Mesenchymal stem cell (in vitro differentiated cells and primary cell): Measurements from ENCODE around the gene WDR5.

Experiments used
- DNase-seq: peaks from one replicate; pipeline ENCODE4 v3.0.0-alpha.2; 2013
- H2AFZ ChIP-seq: one replicate; pipeline ENCODE4 v1.6.1; 2013; ENCODE audit warnings: low read depth, mild to moderate bottlenecking, control low read depth, inconsistent platforms, low read length, moderate library complexity
- H2AK5ac ChIP-seq: 2 replicates; pipeline ENCODE4 v1.6.1; 2013; ENCODE audit warnings: low read length, moderate library complexity, mild to moderate bottlenecking, inconsistent platforms; ENCODE audit not compliant: severe bottlenecking
- H2BK120ac ChIP-seq: one replicate; pipeline ENCODE4 v1.6.1; 2013; ENCODE audit warnings: low read depth, mild to moderate bottlenecking, inconsistent platforms, low read length, moderate library complexity
- H2BK12ac ChIP-seq, 2 experiments: one replicate each; pipeline ENCODE4 v1.6.1; 2013; ENCODE audit warnings: inconsistent platforms in 2 of 2, low read length in 2 of 2, mild to moderate bottlenecking in 2 of 2, moderate library complexity in 2 of 2, control low read depth in 1 of 2
- H2BK15ac ChIP-seq: one replicate; pipeline ENCODE4 v1.6.1; 2013; ENCODE audit warnings: mild to moderate bottlenecking, low read depth, inconsistent platforms; ENCODE audit not compliant: poor library complexity, severe bottlenecking
- H2BK5ac ChIP-seq: 2 replicates; pipeline ENCODE4 v1.6.1; 2013; ENCODE audit warnings: low read depth, mild to moderate bottlenecking, low read length, control low read depth, inconsistent platforms; ENCODE audit not compliant: poor library complexity, severe bottlenecking
- H3K14ac ChIP-seq, 2 experiments: one replicate each; pipeline ENCODE4 v1.6.1; 2013; ENCODE audit warnings: inconsistent platforms in 2 of 2, low read length in 2 of 2, control low read depth in 1 of 2, mild to moderate bottlenecking in 1 of 2, moderate library complexity in 1 of 2
- H3K18ac ChIP-seq, 2 experiments: one replicate each; pipeline ENCODE4 v1.6.1; 2013; ENCODE audit warnings: inconsistent platforms in 2 of 2, low read length in 2 of 2, control low read depth in 1 of 2, low read depth in 1 of 2, mild to moderate bottlenecking in 1 of 2
- H3K23ac ChIP-seq, 2 experiments: one replicate each; pipeline ENCODE4 v1.6.1; 2013; ENCODE audit warnings: inconsistent platforms in 2 of 2, low read length in 2 of 2, mild to moderate bottlenecking in 2 of 2, moderate library complexity in 2 of 2, control low read depth in 1 of 2
- H3K27ac ChIP-seq: 2 replicates; pipeline ENCODE4 v1.5.1; 2013; ENCODE audit warnings: mild to moderate bottlenecking, moderate library complexity, low read length, control low read depth, inconsistent platforms; ENCODE audit not compliant: poor library complexity, severe bottlenecking
- H3K27me3 ChIP-seq, 2 experiments: 2 replicates each; pipeline versions ENCODE4 v1.6.1 to v1.7.0; 2013; ENCODE audit warnings: low read length in 2 of 2, mild to moderate bottlenecking in 2 of 2, moderate library complexity in 2 of 2, control low read depth in 1 of 2, inconsistent platforms in 1 of 2; ENCODE audit not compliant: control insufficient read depth in 1 of 2, insufficient read depth in 1 of 2
- H3K36me3 ChIP-seq, 2 experiments: 2 replicates each; pipeline versions ENCODE4 v1.6.1 to v1.7.0; 2013; ENCODE audit warnings: low read length in 2 of 2, control low read depth in 1 of 2, inconsistent platforms in 1 of 2, low read depth in 1 of 2, mild to moderate bottlenecking in 1 of 2; ENCODE audit not compliant: insufficient read depth in 2 of 2, control insufficient read depth in 1 of 2
- H3K4ac ChIP-seq, 2 experiments: one replicate each; pipeline ENCODE4 v1.6.1; 2013; ENCODE audit warnings: inconsistent platforms in 2 of 2, low read length in 2 of 2, mild to moderate bottlenecking in 2 of 2, moderate library complexity in 2 of 2, control low read depth in 1 of 2, low read depth in 1 of 2
- H3K4me1 ChIP-seq: 2 replicates; pipeline ENCODE4 v1.6.1; 2013; ENCODE audit warnings: low read depth, low read length, control low read depth; ENCODE audit not compliant: control insufficient read depth, insufficient read depth
- H3K4me2 ChIP-seq: 2 replicates; pipeline ENCODE4 v1.6.1; 2013; ENCODE audit warnings: low read length, mild to moderate bottlenecking, inconsistent platforms; ENCODE audit not compliant: poor library complexity, severe bottlenecking
- H3K4me3 ChIP-seq, 2 experiments: 2 replicates each; pipeline versions ENCODE4 v1.5.1 to v1.7.0; 2013; ENCODE audit warnings: low read length in 2 of 2, mild to moderate bottlenecking in 2 of 2, control low read depth in 1 of 2, low read depth in 1 of 2; ENCODE audit not compliant: insufficient read depth in 1 of 2
- H3K79me1 ChIP-seq: replicated peaks from 2 replicates; pipeline ENCODE4 v1.6.1; 2013; ENCODE audit warnings: mild to moderate bottlenecking, control low read depth, low read length, inconsistent platforms; ENCODE audit not compliant: poor library complexity, severe bottlenecking
- H3K9ac ChIP-seq: 2 replicates; pipeline ENCODE4 v1.7.0; 2013; ENCODE audit warnings: mild to moderate bottlenecking, low read length, moderate library complexity
- H3K9me3 ChIP-seq: 2 replicates; pipeline ENCODE4 v1.7.0; 2013; ENCODE audit warnings: mild to moderate bottlenecking, low read length; ENCODE audit not compliant: control insufficient read depth
- H4K8ac ChIP-seq: one replicate; pipeline ENCODE4 v1.6.1; 2013; ENCODE audit warnings: inconsistent platforms, mild to moderate bottlenecking, low read length, moderate library complexity
- H4K91ac ChIP-seq: one replicate; pipeline ENCODE4 v1.6.1; 2013; ENCODE audit warnings: mild to moderate bottlenecking, low read length, inconsistent platforms
- WGBS: methylation state at CpG from one replicate; pipeline ENCODE4 v1.1.7; 2013; ENCODE audit warnings: mixed read lengths; 5-methylcytosine and 5-hydroxymethylcytosine counted together

The WDR5 gene

DNA sequence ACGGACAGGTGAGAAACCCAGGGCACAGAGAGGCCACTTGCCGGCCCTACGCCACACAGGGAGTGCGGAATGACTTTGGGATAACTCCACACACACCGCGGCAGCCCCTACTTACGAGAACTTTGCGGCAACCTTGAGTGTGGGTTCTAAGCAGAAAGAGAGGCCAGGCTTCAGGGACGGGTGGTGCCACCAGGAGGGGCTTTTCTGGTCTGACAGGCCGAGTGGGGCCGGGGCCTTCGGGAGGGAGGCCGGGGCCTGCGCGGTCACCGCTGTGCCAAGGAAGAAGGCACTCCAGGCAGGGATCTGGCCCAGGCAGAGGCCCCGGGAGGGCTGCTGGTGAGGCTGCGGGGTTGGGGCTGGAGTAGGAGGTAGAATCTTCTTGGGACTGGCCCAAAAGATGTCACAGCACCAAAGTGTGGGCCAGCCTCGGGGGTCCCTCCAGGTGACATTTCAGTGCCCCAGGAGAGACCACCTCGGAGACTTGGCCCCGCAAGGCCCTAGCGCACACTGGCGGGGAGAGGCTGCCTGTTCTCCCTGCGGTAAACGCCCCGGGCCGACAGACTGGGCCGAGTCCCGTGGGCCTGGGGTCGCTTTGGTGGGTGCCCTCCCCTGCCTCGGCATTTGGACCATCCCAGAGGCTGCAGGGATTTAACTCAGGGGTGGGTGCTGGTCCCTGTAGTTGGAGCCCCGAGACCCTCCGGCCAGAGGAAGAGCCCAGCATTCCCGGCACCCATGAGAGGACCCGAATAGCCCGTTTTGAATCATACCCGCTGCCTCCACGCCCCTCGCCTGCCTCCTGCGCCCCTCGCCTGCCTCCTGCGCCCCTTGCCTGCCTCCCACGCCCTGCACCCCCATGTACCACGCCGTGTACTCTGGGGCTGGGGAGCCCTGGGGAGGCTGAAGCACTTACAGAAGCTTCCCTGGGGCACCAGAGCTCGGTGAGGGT is 37.5 kb downstream of the WDR5 start:
- no peak overlapping the region for H2AFZ ChIP-seq
- no peak for DNase-seq
- peaks cover 42% of the 10 kb centered on the region for H3K4me1 ChIP-seq
- H3K4me3 ChIP-seq, result no peak overlapping the region
- no peak overlapping the region for H3K9ac ChIP-seq
- peaks cover 8 to 38% of the 10 kb centered on the region in 2 experiments for H3K27me3 ChIP-seq
- H2BK120ac ChIP-seq, result peak overlapping the region; percentile 67
- peak overlapping the region; percentile 88 for H4K91ac ChIP-seq
- H3K79me1 ChIP-seq, result no peaks in the 10 kb centered on the region
- H2AK5ac ChIP-seq, result no peak overlapping the region
- no peaks in the 10 kb centered on the region for H3K36me3 ChIP-seq
- peak overlapping the region; percentile 12 to 97 for H2BK12ac ChIP-seq
- H3K9me3 ChIP-seq, result no peaks in the 10 kb centered on the region
- H2BK15ac ChIP-seq, result peak overlapping the region; percentile 93
- peak overlapping the region in 1 of 2 experiments; percentile 72 for H3K14ac ChIP-seq
- no peak overlapping the region for H3K23ac ChIP-seq
- WGBS, result 94% methylated on average over 46 of the region's 46 CpGs
- no peak overlapping the region for H3K27ac ChIP-seq
- peak overlapping the region; percentile 45 to 75 for H3K18ac ChIP-seq
- peak overlapping the region; percentile 70 to 77 for H3K4ac ChIP-seq
- H3K4me2 ChIP-seq, result no peak overlapping the region
- peak overlapping the region; percentile 75 for H4K8ac ChIP-seq
- no peak overlapping the region for H2BK5ac ChIP-seq

DNA sequence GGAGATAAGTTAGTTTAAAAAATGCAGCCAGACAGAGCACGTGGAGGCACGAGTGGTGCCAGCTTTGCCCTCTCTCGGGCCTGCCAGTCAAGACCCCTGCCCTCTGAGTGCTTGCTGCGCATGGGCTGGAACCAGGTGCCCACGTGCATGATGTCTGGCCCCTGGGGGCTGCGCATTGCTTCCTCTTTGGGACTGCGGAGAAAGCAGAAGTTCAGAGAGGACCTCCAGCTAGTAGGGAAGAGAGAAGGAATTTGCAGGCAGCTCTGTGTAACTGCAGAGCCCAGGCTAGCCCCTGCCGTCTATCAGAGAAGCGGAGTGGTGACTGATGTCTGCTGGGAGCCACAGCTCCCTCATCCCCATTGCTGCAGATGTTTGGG is 38.2 kb downstream of the WDR5 start:
- 82% methylated on average over 9 of the region's 9 CpGs for WGBS
- H4K8ac ChIP-seq, result peak overlapping the region; percentile 64
- DNase-seq, result no peak

DNA sequence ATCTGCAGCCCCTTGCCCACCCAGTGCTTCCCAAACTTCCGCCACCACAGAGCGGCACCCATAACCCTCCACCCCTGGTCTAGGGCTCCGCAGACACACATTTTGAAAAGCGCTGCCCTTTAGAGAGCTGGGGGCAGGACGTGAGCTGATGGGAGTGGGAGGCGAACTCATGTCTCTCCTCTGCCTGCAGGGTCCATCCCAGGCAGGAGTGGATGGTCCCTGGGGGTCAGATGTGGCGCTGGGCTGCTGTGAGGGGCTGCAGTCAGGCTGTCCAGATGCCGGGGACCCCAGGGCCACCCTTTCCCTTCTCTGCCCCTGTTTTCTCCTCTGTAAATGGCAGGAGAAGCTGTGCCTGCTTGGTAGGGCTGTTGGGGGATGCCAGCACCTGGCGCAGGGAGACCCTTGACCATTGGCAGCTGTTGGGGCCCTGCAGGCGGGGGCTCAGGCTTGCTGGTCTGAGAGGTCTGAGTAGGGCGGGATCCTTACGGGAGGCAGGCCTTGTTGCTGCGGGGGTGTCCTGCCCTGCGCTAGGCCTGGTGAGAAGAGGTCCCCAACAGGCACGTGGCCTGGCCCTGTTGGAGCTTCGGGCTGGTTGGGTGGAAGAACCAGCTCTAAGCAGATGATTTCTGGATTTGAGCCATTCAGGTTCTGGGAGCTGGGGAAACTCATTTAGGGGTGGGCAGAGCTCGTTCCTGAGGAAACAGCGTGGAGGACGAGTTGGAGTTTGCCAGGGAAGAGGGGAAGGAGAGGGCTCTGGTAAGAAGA is 38.8 kb downstream of the WDR5 start:
- H4K8ac ChIP-seq, result peak overlapping the region; percentile 80
- H3K14ac ChIP-seq, result peak overlapping the region in 1 of 2 experiments; percentile 97
- no peak overlapping the region for H3K23ac ChIP-seq
- DNase-seq, result no peak
- no peaks in the 10 kb centered on the region for H3K79me1 ChIP-seq
- H3K36me3 ChIP-seq, result no peaks in the 10 kb centered on the region
- H3K27me3 ChIP-seq, result peaks cover 8 to 48% of the 10 kb centered on the region in 2 experiments
- peak overlapping the region; percentile 74 for H2BK120ac ChIP-seq
- peak overlapping the region in 1 of 2 experiments; percentile 0 for H3K4me3 ChIP-seq
- H3K18ac ChIP-seq, result peak overlapping the region; percentile 77 to 89
- H4K91ac ChIP-seq, result peak overlapping the region; percentile 88
- H3K4me2 ChIP-seq, result no peak overlapping the region
- H3K27ac ChIP-seq, result no peak overlapping the region
- peak overlapping the region; percentile 81 to 86 for H3K4ac ChIP-seq
- peak overlapping the region in 1 of 2 experiments; percentile 97 for H2BK12ac ChIP-seq
- H2AK5ac ChIP-seq, result no peak overlapping the region
- H3K9ac ChIP-seq, result no peak overlapping the region
- no peak overlapping the region for H2AFZ ChIP-seq
- 86% methylated on average over 18 of the region's 19 CpGs for WGBS
- peaks cover 49% of the 10 kb centered on the region for H3K4me1 ChIP-seq
- H2BK5ac ChIP-seq, result no peak overlapping the region
- peak overlapping the region; percentile 73 for H2BK15ac ChIP-seq
- no peaks in the 10 kb centered on the region for H3K9me3 ChIP-seq

More for the DNA sequence above, 38.2 kb downstream of the WDR5 start:
- Histone ChIP-seq H3K9me3 (no peaks in the 10 kb centered on the region), H2AFZ (no peak overlapping the region), H3K4me3 (no peak overlapping the region), H4K91ac (peak overlapping the region; percentile 48), H3K4me2 (no peak overlapping the region), H3K14ac (no peak overlapping the region), H3K27me3 (peaks cover 8 to 42% of the 10 kb centered on the region in 2 experiments), H3K9ac (no peak overlapping the region), H3K4ac (peak overlapping the region; percentile 76 to 77), H3K79me1 (no peaks in the 10 kb centered on the region), H2AK5ac (no peak overlapping the region), H3K4me1 (peaks cover 49% of the 10 kb centered on the region), H3K23ac (no peak overlapping the region), H3K18ac (peak overlapping the region; percentile 45 to 67), H2BK12ac (peak overlapping the region in 1 of 2 experiments; percentile 97), H2BK5ac (no peak overlapping the region), H2BK120ac (no peak overlapping the region), H3K36me3 (no peaks in the 10 kb centered on the region), H3K27ac (no peak overlapping the region), H2BK15ac (peak overlapping the region; percentile 41)
